NB4 (cell line): ENCODE data around the gene IFI27L1.

ENCODE experiments used
- DNase-seq: peaks from one replicate; pipeline ENCODE4 v3.0.0; 2010; ENCODE audit warnings: low read depth
- H3K4me3 ChIP-seq: one replicate; pipeline ENCODE4 v1.5.1; 2011; ENCODE audit warnings: mild to moderate bottlenecking, low read depth, low read length, moderate library complexity
- CTCF ChIP-seq: IDR thresholded peaks from one replicate; pipeline ENCODE4 v1.5.1; 2012; ENCODE audit warnings: low read depth, low read length
- MAX ChIP-seq: IDR thresholded peaks from 2 replicates; pipeline ENCODE4 v1.6.1; 2011; ENCODE audit warnings: low read depth, low read length
- MYC ChIP-seq: IDR thresholded peaks from 2 replicates; pipeline ENCODE4 v1.6.1; 2011; ENCODE audit warnings: low read depth, low read length
- POLR2A ChIP-seq: IDR thresholded peaks from 2 replicates; pipeline ENCODE4 v1.6.1; 2011; ENCODE audit warnings: mild to moderate bottlenecking; ENCODE audit not compliant: insufficient read length; ENCODE audit errors: extremely low read depth

IFI27L1 gene

GRCh38 chr14:94112513-94113063, 31.5 kb downstream of the IFI27L1 start:
- DNase-seq, result no peak
- TF ChIP-seq POLR2A, result no peak
- H3K4me3 ChIP-seq, result no peak overlapping the region

GRCh38 chr14:94113073-94113472, 32.0 kb downstream of the IFI27L1 start:
- TF ChIP-seq POLR2A (no peak), MYC (no peak), CTCF (no peak), MAX (no peak)
- no peak overlapping the region for H3K4me3 ChIP-seq
- DNase-seq, result no peak

- no peak for TF ChIP-seq CTCF
- TF ChIP-seq MAX, result no peak
- TF ChIP-seq MYC, result no peak
- TF ChIP-seq POLR2A, result no peak
- DNase-seq, result no peak
- H3K4me3 ChIP-seq, result no peak overlapping the region
These were observed 32.4 kb downstream of the IFI27L1 start for GRCh38 chr14:94113490-94113889.

GRCh38 chr14:94113908-94114588, 32.9 kb downstream of the IFI27L1 start:
- no peak for DNase-seq
- no peak for TF ChIP-seq CTCF
- TF ChIP-seq MYC, result no peak
- H3K4me3 ChIP-seq, result no peak overlapping the region

- TF ChIP-seq CTCF, result no peak
- TF ChIP-seq POLR2A, result no peak
- no peak for TF ChIP-seq MYC
- TF ChIP-seq MAX, result no peak
- DNase-seq, result no peak
- H3K4me3 ChIP-seq, result no peak overlapping the region
These were observed 33.5 kb downstream of the IFI27L1 start for GRCh38 chr14:94114589-94115057.

GRCh38 chr14:94115058-94115591, 34.0 kb downstream of the IFI27L1 start:
- DNase-seq, result no peak
- H3K4me3 ChIP-seq, result no peak overlapping the region
- TF ChIP-seq MAX, result no peak
- no peak for TF ChIP-seq MYC
- TF ChIP-seq POLR2A, result no peak
- no peak for TF ChIP-seq CTCF
